Stomach smooth muscle (tissue), 2 donors: ENCODE data around the gene CFAP97D2.
"Not testable (repeated sequence)": the region's sequence is repeated elsewhere in the genome, so short reads cannot be mapped to it uniquely, and the experiment has no call there.

ENCODE experiments used
- H3K27ac ChIP-seq: one replicate; pipeline ENCODE4 v1.7.0; 2013; ENCODE audit warnings: mild to moderate bottlenecking, low read length, inconsistent platforms
- H3K27me3 ChIP-seq, 2 donors: one replicate each; pipeline ENCODE4 v1.7.0; 2013; ENCODE audit warnings: low read length in 2 of 2; ENCODE audit not compliant: insufficient read depth in 2 of 2, control insufficient read depth in 1 of 2
- H3K36me3 ChIP-seq, 2 donors: one replicate each; pipeline ENCODE4 v1.7.0; 2013; ENCODE audit warnings: low read length in 2 of 2; ENCODE audit not compliant: control insufficient read depth in 2 of 2, insufficient read depth in 2 of 2
- H3K4me1 ChIP-seq: one replicate; pipeline ENCODE4 v1.7.0; 2013; ENCODE audit warnings: low read length; ENCODE audit not compliant: control insufficient read depth, insufficient read depth
- H3K4me3 ChIP-seq, 2 donors: one replicate each; pipeline ENCODE4 v1.7.0; 2013; ENCODE audit warnings: low read length in 2 of 2
- H3K9ac ChIP-seq, 2 donors: one replicate each; pipeline ENCODE4 v1.7.0; 2013; ENCODE audit warnings: low read length in 2 of 2, mild to moderate bottlenecking in 1 of 2
- H3K9me3 ChIP-seq, 2 donors: one replicate each; pipeline ENCODE4 v1.7.0; 2013; ENCODE audit warnings: low read length in 2 of 2; ENCODE audit not compliant: control insufficient read depth in 2 of 2
- donor health status: healthy.
- donor health status: Pancreatic carcinoma.

CFAP97D2 gene

GRCh38 chr13:114174529-114174961 is 4.5 kb upstream of the CFAP97D2 start:
- Histone ChIP-seq H3K9me3 (peaks cover 0 to 6% of the 10 kb centered on the region in 2 donors), H3K9ac (no peak overlapping the region), H3K27ac (no peak overlapping the region), H3K36me3 (no peaks in the 10 kb centered on the region), H3K27me3 (peaks cover 0 to 2% of the 10 kb centered on the region in 2 donors), H3K4me3 (no peak overlapping the region), H3K4me1 (no peaks in the 10 kb centered on the region)

- not testable (repeated sequence) for H3K9me3 ChIP-seq, H3K36me3 ChIP-seq, H3K4me1 ChIP-seq, H3K27me3 ChIP-seq, H3K4me3 ChIP-seq, H3K9ac ChIP-seq, H3K27ac ChIP-seq
Measured at GRCh38 chr13:114176359-114176902, 2.6 kb upstream of the CFAP97D2 start.

- Histone ChIP-seq H3K4me3 (no peak overlapping the region), H3K27me3 (peaks cover 0 to 4% of the 10 kb centered on the region in 2 donors), H3K4me1 (no peaks in the 10 kb centered on the region), H3K36me3 (no peaks in the 10 kb centered on the region), H3K27ac (no peak overlapping the region), H3K9me3 (peaks cover 0 to 6% of the 10 kb centered on the region in 2 donors), H3K9ac (no peak overlapping the region)
Measured at GRCh38 chr13:114177245-114178010, 1.6 kb upstream of the CFAP97D2 start.

DNA sequence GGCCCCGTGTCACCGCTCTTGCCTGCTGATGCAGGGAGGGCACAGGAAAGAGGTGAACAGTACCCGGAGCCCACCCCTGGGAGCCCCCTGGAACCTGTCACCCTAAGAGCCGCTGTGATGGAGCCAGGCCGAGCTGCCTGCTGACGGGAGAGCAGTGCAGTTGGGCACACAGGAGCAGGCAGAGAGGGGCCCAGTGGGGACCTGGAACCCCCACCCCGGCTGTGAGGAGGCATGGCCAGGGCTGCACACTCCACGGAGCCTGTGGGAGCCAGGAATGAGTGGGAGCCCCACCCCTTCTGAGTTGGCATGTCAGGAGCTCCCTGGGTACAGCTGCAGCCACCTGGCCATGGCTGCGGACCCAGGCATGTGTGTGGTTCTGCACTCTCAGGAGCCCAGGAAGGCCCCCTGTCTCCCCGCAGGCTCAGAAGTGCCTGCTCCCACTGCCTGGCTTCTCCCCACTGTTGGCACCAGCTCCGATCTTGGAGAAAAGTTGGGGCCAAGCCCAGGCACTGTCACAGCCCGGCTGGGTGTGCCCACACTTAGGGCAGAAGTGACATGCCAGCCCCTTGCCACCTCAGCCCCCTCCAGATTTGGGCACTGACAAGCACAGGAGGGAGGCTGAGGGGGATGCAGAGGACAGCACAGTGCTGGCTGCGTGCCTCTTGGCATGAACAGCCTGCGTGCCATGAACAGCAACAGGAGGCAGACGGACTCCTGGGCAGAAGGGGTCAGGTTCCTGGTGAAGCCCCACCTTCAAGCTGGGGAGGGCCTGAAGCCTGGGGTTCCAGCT is 6.3 kb downstream of the CFAP97D2 start:
- Histone ChIP-seq H3K27ac (no peak overlapping the region), H3K9me3 (no peaks in the 10 kb centered on the region), H3K4me1 (peaks cover 7% of the 10 kb centered on the region), H3K36me3 (no peaks in the 10 kb centered on the region), H3K27me3 (peaks cover 0 to 2% of the 10 kb centered on the region in 2 donors), H3K4me3 (no peak overlapping the region), H3K9ac (no peak overlapping the region)

- H3K9ac ChIP-seq: no peak overlapping the region
- no peaks in the 10 kb centered on the region for H3K36me3 ChIP-seq
- no peaks in the 10 kb centered on the region for H3K9me3 ChIP-seq
- H3K27me3 ChIP-seq: peaks cover 6 to 11% of the 10 kb centered on the region in 2 donors
- H3K4me1 ChIP-seq: no peaks in the 10 kb centered on the region
- H3K27ac ChIP-seq: no peak overlapping the region
- H3K4me3 ChIP-seq: no peak overlapping the region
Measured at GRCh38 chr13:114194853-114195252, 15.8 kb downstream of the CFAP97D2 start.

GRCh38 chr13:114196629-114197028 is 17.6 kb downstream of the CFAP97D2 start:
- Histone ChIP-seq H3K36me3 (no peaks in the 10 kb centered on the region), H3K4me3 (no peak overlapping the region), H3K4me1 (no peaks in the 10 kb centered on the region), H3K27ac (no peak overlapping the region), H3K9me3 (no peaks in the 10 kb centered on the region), H3K9ac (no peak overlapping the region), H3K27me3 (peaks cover 18 to 21% of the 10 kb centered on the region in 2 donors)

DNA sequence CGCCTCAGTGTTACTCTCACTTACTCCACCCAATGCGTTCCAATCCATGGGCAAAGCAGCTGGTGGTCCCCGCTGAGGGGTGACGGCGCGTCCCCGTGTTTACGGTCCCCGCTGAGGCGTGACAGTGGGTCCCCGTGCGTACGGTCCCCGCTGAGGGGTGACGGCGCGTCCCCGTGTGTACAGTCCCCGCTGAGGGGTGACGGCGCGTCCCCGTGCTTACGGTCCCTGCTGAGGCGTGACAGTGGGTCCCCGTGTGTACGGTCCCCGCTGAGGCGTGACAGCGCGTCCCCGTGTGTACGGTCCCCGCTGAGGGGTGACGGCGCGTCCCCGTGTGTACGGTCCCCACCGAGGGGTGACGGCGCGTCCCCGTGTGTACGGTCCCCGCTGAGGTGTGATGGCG is 19.5 kb downstream of the CFAP97D2 start:
- Histone ChIP-seq H3K4me3 (no peak overlapping the region), H3K9ac (no peak overlapping the region), H3K27me3 (peaks cover 21 to 23% of the 10 kb centered on the region in 2 donors), H3K9me3 (no peaks in the 10 kb centered on the region), H3K27ac (no peak overlapping the region), H3K36me3 (no peaks in the 10 kb centered on the region), H3K4me1 (no peaks in the 10 kb centered on the region)

GRCh38 chr13:114199526-114199925 is 20.5 kb downstream of the CFAP97D2 start:
- H3K27ac ChIP-seq, H3K4me1 ChIP-seq, H3K4me3 ChIP-seq, H3K9me3 ChIP-seq, H3K36me3 ChIP-seq, H3K9ac ChIP-seq: not testable (repeated sequence)
- H3K27me3 ChIP-seq: peaks cover 21 to 23% of the 10 kb centered on the region in 2 donors

- peaks cover 21 to 23% of the 10 kb centered on the region in 2 donors for H3K27me3 ChIP-seq
- H3K9ac ChIP-seq: no peak overlapping the region
- H3K4me3 ChIP-seq: no peak overlapping the region
- no peaks in the 10 kb centered on the region for H3K9me3 ChIP-seq
- no peaks in the 10 kb centered on the region for H3K36me3 ChIP-seq
- H3K4me1 ChIP-seq: no peaks in the 10 kb centered on the region
- no peak overlapping the region for H3K27ac ChIP-seq
Measured at GRCh38 chr13:114199954-114200353, 20.9 kb downstream of the CFAP97D2 start.

DNA sequence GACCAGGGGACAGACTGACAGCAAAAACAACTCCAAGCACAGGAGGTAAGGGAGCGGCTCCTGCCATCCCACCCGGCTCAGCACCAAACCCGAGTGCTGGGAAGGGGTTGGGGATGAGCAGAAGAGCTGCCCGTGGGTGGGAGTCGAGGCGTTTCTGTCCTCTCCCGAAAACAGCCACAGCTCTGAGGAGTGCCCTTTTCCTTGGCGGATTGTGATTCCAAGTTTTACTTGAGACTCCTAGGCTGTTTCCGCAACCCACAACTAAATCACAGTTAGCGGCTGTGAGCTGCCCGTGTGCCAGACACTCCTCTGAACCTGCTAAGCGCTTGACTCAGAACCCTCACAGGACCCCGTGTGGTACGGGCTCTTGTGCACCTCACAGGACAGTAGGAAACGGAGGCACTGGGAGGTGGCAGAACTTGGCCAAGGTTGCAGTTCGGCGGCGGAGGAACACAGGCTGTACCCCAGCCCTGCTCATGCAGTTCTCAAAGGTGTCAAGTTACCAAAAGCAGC is 21.4 kb downstream of the CFAP97D2 start:
- H3K27me3 ChIP-seq: peaks cover 18 to 21% of the 10 kb centered on the region in 2 donors
- H3K36me3 ChIP-seq: no peaks in the 10 kb centered on the region
- no peaks in the 10 kb centered on the region for H3K9me3 ChIP-seq
- no peak overlapping the region for H3K27ac ChIP-seq
- no peak overlapping the region for H3K4me3 ChIP-seq
- no peak overlapping the region for H3K9ac ChIP-seq
- no peaks in the 10 kb centered on the region for H3K4me1 ChIP-seq
